Kidney (tissue), 14 donors: ENCODE measurements around the gene CCS. TPM values are rescaled to one million over a fixed set of nuclear protein-coding genes. Genes with fewer than 3 reads are reported as not detected.

Experiments
- DNase-seq, 5 donors: peaks; one replicate each; pipeline ENCODE4 v3.0.0-alpha.2; 2013 to 2020
- FAIRE-seq: peaks from 2 replicates; lab custom pipeline; 2012; peaks lifted over from hg19 to GRCh38; lab: Jason Lieb, UNC
- H3K27ac ChIP-seq, 2 donors: one replicate each; pipeline ENCODE4 v1.7.0; 2013; ENCODE audit warnings: low read depth in 2 of 2, low read length in 2 of 2, inconsistent platforms in 1 of 2
- H3K27me3 ChIP-seq: one replicate; pipeline ENCODE4 v1.7.1; 2013; ENCODE audit warnings: low read length, inconsistent platforms; ENCODE audit not compliant: control insufficient read depth, insufficient read depth
- H3K36me3 ChIP-seq, 3 donors: one replicate each; pipeline versions ENCODE4 v1.7.0 to v1.7.1; 2013; ENCODE audit warnings: low read length in 3 of 3, control low read depth in 1 of 3, inconsistent platforms in 1 of 3; ENCODE audit not compliant: insufficient read depth in 3 of 3, control insufficient read depth in 2 of 3
- H3K4me1 ChIP-seq, 3 donors: one replicate each; pipeline versions ENCODE4 v1.7.0 to v1.7.1; 2013; ENCODE audit warnings: low read length in 3 of 3, inconsistent platforms in 1 of 3, low read depth in 1 of 3; ENCODE audit not compliant: control insufficient read depth in 2 of 3, insufficient read depth in 2 of 3
- H3K4me3 ChIP-seq, 3 donors: one replicate each; pipeline versions ENCODE4 v1.7.0 to v1.8.1; 2013; ENCODE audit warnings: low read length in 3 of 3, control low read depth in 1 of 3, inconsistent platforms in 1 of 3
- H3K9ac ChIP-seq, 3 donors: one replicate each; pipeline versions ENCODE4 v1.7.0 to v1.7.1; 2013; ENCODE audit warnings: low read length in 3 of 3, control low read depth in 1 of 3, inconsistent platforms in 1 of 3
- H3K9me3 ChIP-seq, 3 donors: one replicate each; pipeline versions ENCODE4 v1.7.0 to v1.7.1; 2013; ENCODE audit warnings: low read length in 3 of 3, control low read depth in 1 of 3, inconsistent platforms in 1 of 3; ENCODE audit not compliant: control insufficient read depth in 2 of 3, insufficient read depth in 1 of 3
- intact Hi-C: fragments of 100-400 bp; cut with DNase I; formaldehyde crosslinking; loops from one replicate; pipeline ENCODE4 v1.11.1; 2022
- polyA plus RNA-seq: library from polyadenylated mRNA; stranded (reverse); fragments of 350-450 nt; fragmentation: Illumina TruSeq; extraction: RNeasy Lipid Tissue Mini Kit (QIAGEN cat#74804); gene quantifications from one replicate; pipeline ENCODE4 v1.2.3, GENCODE V29; 2014; ENCODE audit warnings: low read depth, low replicate concordance; ENCODE audit not compliant: insufficient read depth
- total RNA-seq: library from RNA; stranded (reverse); fragmentation: NEBNext Ultra II Directional; extraction: Animal tissue kit (Norgen Biotek cat#: 25700); gene quantifications from one replicate; pipeline ENCODE4 v1.2.1, GENCODE V29; 2021
- TF ChIP-seq, protein P1 (sequence below): IDR thresholded peaks from 3 replicates; pipeline ENCODE4 v1.5.1; 2012; ENCODE audit warnings: mild to moderate bottlenecking, moderate library complexity, borderline replicate concordance; ENCODE audit not compliant: insufficient read depth; ENCODE audit errors: extremely low read depth
- donor health status: control.
- donor health status: control.
- donor health status: control.
- donor health status: control.
- donor health status: control.
- donor health status: DM: yes; HTN: yes; CAD: no.
- donor health status: Normal renal cell carcinoma (clear cell type).

CCS gene
- total and polyA plus RNA-seq, 2 donors from 2014 or later = 40.7 to 78.7 TPM

GRCh38 chr11:66641834-66642233, 48.8 kb downstream of the CCS start:
- Histone ChIP-seq H3K4me3 (peak overlapping the region; percentile 8 to 89 (median 54)), H3K9ac (peak overlapping the region in 2 of 3 donors; percentile 5 to 35), H3K27me3 (no peaks in the 10 kb centered on the region), H3K27ac (no peak overlapping the region), H3K4me1 (peaks cover 8 to 53% (median 39%) of the 10 kb centered on the region in 3 donors), H3K9me3 (no peaks in the 10 kb centered on the region), H3K36me3 (peaks cover 12 to 45% (median 26%) of the 10 kb centered on the region in 3 donors)
- DNase-seq = no peak
- TF ChIP-seq, protein P1, sequence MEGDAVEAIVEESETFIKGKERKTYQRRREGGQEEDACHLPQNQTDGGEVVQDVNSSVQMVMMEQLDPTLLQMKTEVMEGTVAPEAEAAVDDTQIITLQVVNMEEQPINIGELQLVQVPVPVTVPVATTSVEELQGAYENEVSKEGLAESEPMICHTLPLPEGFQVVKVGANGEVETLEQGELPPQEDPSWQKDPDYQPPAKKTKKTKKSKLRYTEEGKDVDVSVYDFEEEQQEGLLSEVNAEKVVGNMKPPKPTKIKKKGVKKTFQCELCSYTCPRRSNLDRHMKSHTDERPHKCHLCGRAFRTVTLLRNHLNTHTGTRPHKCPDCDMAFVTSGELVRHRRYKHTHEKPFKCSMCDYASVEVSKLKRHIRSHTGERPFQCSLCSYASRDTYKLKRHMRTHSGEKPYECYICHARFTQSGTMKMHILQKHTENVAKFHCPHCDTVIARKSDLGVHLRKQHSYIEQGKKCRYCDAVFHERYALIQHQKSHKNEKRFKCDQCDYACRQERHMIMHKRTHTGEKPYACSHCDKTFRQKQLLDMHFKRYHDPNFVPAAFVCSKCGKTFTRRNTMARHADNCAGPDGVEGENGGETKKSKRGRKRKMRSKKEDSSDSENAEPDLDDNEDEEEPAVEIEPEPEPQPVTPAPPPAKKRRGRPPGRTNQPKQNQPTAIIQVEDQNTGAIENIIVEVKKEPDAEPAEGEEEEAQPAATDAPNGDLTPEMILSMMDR = no peak
- no peak for FAIRE-seq
- intact Hi-C loops = no loop called here

DNA sequence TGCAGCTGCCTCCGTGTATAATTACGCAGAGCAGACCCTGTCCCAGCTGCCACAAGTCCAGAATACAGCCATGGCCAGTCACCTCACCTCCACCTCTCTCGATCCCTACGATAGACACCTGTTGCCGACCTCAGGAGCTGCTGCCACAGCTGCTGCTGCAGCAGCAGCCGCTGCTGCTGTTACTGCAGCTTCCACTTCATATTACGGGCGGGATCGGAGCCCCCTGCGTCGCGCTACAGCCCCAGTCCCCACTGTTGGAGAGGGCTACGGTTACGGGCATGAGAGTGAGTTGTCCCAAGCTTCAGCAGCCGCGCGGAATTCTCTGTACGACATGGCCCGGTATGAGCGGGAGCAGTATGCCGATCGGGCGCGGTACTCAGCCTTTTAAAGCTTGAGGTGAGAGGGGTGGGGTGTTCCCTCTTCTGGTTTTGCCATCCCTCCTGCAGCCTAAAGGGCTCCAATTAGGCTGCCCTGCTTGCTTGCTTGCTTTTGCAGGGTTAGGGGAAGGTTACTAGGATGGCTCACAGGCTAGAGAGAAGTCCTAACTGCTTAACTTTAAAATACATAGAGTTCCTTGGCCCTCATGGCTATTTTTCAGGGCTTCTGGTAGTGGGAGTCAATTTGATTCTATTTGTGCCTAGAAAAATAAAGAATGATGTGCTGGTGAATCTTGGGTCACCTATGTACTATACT, 50.9 kb downstream of the CCS start:
- TF ChIP-seq, protein P1 = no peak
- FAIRE-seq (no peak), DNase-seq (peak in 1 of 5 donors; percentile 28)
- Histone ChIP-seq H3K4me3 (peak overlapping the region in 2 of 3 donors; percentile 13 to 89), H3K36me3 (peaks cover 12 to 53% (median 26%) of the 10 kb centered on the region in 3 donors), H3K27ac (no peak overlapping the region), H3K9me3 (no peaks in the 10 kb centered on the region), H3K4me1 (peaks cover 5 to 53% (median 39%) of the 10 kb centered on the region in 3 donors), H3K27me3 (no peaks in the 10 kb centered on the region), H3K9ac (no peak overlapping the region)
- intact Hi-C loops = no loop called here

GRCh38 chr11:66646828-66647227, 53.8 kb downstream of the CCS start:
- Histone ChIP-seq H3K27me3 (no peaks in the 10 kb centered on the region), H3K36me3 (peaks cover 7 to 48% (median 22%) of the 10 kb centered on the region in 3 donors), H3K4me1 (peaks cover 0 to 35% (median 27%) of the 10 kb centered on the region in 3 donors), H3K27ac (no peak overlapping the region), H3K9me3 (no peaks in the 10 kb centered on the region), H3K9ac (no peak overlapping the region), H3K4me3 (no peak overlapping the region)
- FAIRE-seq (no peak), DNase-seq (no peak)
- TF ChIP-seq, protein P1 = no peak
- intact Hi-C loops = no loop called here
